Measurements from ENCODE around the gene RAD51B. TPM values are rescaled to one million over a fixed set of nuclear protein-coding genes. Genes with fewer than 3 reads are reported as not detected.

The RAD51B gene
- total RNA-seq, 1 donor from 2014 or later = 16.7 TPM

DNA sequence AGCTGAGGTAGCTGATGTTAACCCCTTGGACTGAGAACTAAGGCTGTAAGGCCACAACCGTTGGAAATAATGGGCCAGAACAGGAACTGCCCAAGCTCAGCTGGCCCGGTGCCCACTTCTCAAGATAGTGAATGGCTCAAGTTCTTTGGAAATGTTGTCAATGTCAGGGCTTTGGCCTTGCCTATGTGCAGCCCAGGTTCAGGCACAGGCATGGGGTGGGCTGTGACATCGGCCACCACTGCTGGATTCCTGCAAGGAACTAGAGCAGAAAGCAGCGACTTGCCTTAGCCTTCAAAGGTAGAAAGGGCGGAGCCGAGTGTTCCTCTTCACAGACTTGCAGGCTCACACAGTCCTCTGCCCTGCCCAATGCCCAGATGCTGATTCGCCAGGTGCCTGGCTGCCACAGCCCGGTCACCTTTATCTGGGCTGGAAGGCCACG, 682.1 kb downstream of the RAD51B start:
- no peaks in the 10 kb centered on the region for H3K9me3 Mint-ChIP-seq
- H3K36me3 Mint-ChIP-seq (ENCODE audit: low read depth) = no peaks in the 10 kb centered on the region
- DNase-seq (ENCODE audit: low read depth, low spot score) = no peak
- no peak overlapping the region for H3K4me3 Mint-ChIP-seq
- TF ChIP-seq, protein P1, sequence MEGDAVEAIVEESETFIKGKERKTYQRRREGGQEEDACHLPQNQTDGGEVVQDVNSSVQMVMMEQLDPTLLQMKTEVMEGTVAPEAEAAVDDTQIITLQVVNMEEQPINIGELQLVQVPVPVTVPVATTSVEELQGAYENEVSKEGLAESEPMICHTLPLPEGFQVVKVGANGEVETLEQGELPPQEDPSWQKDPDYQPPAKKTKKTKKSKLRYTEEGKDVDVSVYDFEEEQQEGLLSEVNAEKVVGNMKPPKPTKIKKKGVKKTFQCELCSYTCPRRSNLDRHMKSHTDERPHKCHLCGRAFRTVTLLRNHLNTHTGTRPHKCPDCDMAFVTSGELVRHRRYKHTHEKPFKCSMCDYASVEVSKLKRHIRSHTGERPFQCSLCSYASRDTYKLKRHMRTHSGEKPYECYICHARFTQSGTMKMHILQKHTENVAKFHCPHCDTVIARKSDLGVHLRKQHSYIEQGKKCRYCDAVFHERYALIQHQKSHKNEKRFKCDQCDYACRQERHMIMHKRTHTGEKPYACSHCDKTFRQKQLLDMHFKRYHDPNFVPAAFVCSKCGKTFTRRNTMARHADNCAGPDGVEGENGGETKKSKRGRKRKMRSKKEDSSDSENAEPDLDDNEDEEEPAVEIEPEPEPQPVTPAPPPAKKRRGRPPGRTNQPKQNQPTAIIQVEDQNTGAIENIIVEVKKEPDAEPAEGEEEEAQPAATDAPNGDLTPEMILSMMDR (conservative IDR thresholded peaks at IDR 0.05) = no peak
- H3K27ac Mint-ChIP-seq (ENCODE audit: unreplicated experiment) = no peak overlapping the region
- no peaks in the 10 kb centered on the region for H3K27me3 Mint-ChIP-seq (ENCODE audit: low read depth)
- peaks cover 90% of the 10 kb centered on the region for H3K4me1 Mint-ChIP-seq

DNA sequence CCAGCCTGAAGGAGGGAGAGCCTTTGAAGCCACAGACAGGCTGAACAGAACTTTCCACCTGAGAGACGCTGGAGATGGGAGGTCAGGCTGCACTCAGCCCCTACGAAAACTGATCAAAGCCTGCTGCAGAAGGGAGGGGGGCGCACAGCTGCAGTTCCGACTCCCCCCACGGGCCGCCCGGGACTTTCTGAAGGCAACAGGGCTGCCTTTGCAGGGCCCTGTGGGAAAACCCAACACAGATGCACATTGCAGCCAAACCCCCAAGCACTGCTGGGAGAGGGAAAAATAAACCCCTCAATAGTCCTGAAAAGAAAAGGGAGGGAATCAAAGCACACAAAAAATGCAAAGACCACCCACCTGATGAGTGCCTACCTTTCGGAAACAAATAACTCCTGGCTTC, 682.7 kb downstream of the RAD51B start:
- Mint-ChIP-seq H3K9me3 (no peaks in the 10 kb centered on the region), H3K36me3 (ENCODE audit: low read depth) (no peaks in the 10 kb centered on the region), H3K4me1 (peaks cover 90% of the 10 kb centered on the region), H3K27ac (ENCODE audit: unreplicated experiment) (peak overlapping the region; percentile 78), H3K4me3 (peak overlapping the region; percentile 56), H3K27me3 (ENCODE audit: low read depth) (no peaks in the 10 kb centered on the region)
- no peak for DNase-seq (ENCODE audit: low read depth, low spot score)
- TF ChIP-seq, protein P1 (conservative IDR thresholded peaks at IDR 0.05) = no peak

- Mint-ChIP-seq H3K36me3 (ENCODE audit: low read depth) (no peaks in the 10 kb centered on the region), H3K27me3 (ENCODE audit: low read depth) (no peaks in the 10 kb centered on the region), H3K4me1 (peaks cover 87% of the 10 kb centered on the region), H3K4me3 (no peak overlapping the region), H3K27ac (ENCODE audit: unreplicated experiment) (peak overlapping the region; percentile 78), H3K9me3 (no peaks in the 10 kb centered on the region)
- TF ChIP-seq, protein P1 (conservative IDR thresholded peaks at IDR 0.05) = no peak
- DNase-seq (ENCODE audit: low read depth, low spot score) = no peak
Measured at GRCh38 chr14:68503186-68503825, 683.7 kb downstream of the RAD51B start.

DNA sequence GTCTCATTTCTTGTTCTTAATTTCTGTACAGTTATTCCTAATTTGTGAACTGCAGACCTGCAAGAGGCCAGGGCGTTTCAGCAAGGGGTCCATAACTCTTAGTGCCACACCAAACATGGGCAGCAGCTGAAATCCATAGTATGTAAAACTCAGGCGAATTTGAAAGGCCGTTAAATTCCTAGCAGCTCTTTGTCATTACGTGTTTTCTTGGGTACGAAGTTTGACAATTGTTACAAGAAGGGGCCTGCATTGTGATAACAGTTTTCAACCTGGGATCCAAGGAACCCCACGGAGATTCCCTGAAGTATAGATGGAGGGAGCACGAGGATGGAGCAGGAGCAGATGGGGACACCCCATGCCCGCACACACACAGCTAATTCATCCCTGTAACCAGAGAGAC, 685.3 kb downstream of the RAD51B start:
- TF ChIP-seq, protein P1 (conservative IDR thresholded peaks at IDR 0.05) = no peak
- peaks cover 80% of the 10 kb centered on the region for H3K4me1 Mint-ChIP-seq
- H3K27ac Mint-ChIP-seq (ENCODE audit: unreplicated experiment) = no peak overlapping the region
- H3K36me3 Mint-ChIP-seq (ENCODE audit: low read depth) = no peaks in the 10 kb centered on the region
- DNase-seq (ENCODE audit: low read depth, low spot score) = no peak
- no peaks in the 10 kb centered on the region for H3K27me3 Mint-ChIP-seq (ENCODE audit: low read depth)
- H3K9me3 Mint-ChIP-seq = no peaks in the 10 kb centered on the region
- H3K4me3 Mint-ChIP-seq = no peak overlapping the region

GRCh38 chr14:68506021-68506644, 686.6 kb downstream of the RAD51B start:
- Mint-ChIP-seq H3K36me3 (ENCODE audit: low read depth) (no peaks in the 10 kb centered on the region), H3K4me1 (peaks cover 76% of the 10 kb centered on the region), H3K9me3 (no peaks in the 10 kb centered on the region), H3K27ac (ENCODE audit: unreplicated experiment) (peak overlapping the region; percentile 95), H3K4me3 (peak overlapping the region; percentile 47), H3K27me3 (ENCODE audit: low read depth) (no peaks in the 10 kb centered on the region)
- TF ChIP-seq, protein P1 (conservative IDR thresholded peaks at IDR 0.05) = no peak
- no peak for DNase-seq (ENCODE audit: low read depth, low spot score)
